ENCODE data around the gene CLIP4. TPM values are rescaled to one million over a fixed set of nuclear protein-coding genes. Genes with fewer than 3 reads are reported as not detected.
A peak's percentile ranks its signal among the peaks of the same experiment; 100 is the strongest.

The CLIP4 gene
- total RNA-seq, 4 donors from 2014 or later = 45.4 to 84.0 (median 61.3) TPM

- no peak for DNase-seq (ENCODE audit: low spot score)
- TF ChIP-seq CTCF (IDR thresholded peaks at IDR 0.05) = no peak
- ATAC-seq (ENCODE audit: low FRiP score) = no peak
Observed at GRCh38 chr2:29110916-29111535, 4.2 kb upstream of the CLIP4 start.

- ATAC-seq (ENCODE audit: low FRiP score) (no peak), DNase-seq (ENCODE audit: low spot score) (no peak)
- no peak for TF ChIP-seq CTCF (IDR thresholded peaks at IDR 0.05)
Observed at GRCh38 chr2:29112379-29112778, 2.8 kb upstream of the CLIP4 start.

DNA sequence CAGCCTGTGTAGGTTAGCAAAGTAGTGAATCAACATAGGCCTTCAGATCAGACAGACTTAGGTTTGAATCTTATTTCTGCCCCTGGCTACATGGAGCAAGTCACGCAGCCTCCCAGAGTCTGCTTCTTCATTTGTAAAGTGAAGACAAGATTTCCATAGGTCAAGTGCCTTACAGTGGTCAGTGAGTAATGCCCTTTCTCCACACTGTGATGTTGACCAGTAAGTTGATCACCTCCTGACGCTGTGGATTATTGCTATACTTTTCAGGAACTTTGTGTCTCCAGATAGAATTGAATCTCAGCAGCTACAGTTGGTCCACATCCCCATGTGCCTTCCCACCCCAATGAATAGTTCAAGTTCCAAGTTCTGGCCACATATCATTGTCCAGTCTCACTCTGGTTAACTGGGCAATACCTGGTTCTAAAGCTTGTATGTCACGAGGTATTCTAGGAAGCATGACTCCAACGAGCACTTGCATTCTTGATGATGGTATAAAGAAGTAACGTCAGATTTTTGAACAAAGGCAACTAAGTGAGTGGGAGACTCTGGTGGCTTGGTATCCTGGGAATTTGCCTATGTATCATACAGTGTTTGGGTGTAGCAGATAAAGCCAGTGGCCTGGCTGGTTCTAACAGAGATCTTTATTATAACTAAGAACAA, 2.1 kb upstream of the CLIP4 start:
- DNase-seq (ENCODE audit: low spot score) = no peak
- ATAC-seq (ENCODE audit: low FRiP score) = no peak
- TF ChIP-seq CTCF (IDR thresholded peaks at IDR 0.05) = no peak

DNA sequence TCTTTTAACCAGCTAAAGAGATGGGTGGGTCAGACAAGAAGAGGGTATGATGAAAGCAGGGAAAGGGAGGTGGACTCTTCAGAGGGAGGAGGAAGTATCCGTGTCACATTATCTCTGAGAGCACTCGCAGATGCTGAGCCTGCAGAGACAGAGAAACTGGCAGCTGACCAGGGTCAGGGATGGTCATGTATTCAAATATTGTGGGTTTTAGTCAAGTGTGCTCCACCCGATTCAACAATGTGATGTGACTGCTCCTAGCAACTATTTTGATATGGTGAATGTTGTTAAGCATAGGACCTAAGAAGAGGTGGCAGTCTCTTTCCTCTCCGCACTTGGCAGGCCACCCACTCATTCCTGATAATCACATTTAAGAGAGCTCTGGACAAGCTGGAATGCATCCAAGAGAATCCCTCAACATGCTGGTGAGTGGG, 1.3 kb upstream of the CLIP4 start:
- no peak for ATAC-seq (ENCODE audit: low FRiP score)
- no peak for DNase-seq (ENCODE audit: low spot score)
- TF ChIP-seq CTCF (IDR thresholded peaks at IDR 0.05) = no peak

- no peak for DNase-seq (ENCODE audit: low spot score)
- peak; percentile 4 for ATAC-seq (ENCODE audit: low FRiP score)
- no peak for TF ChIP-seq CTCF (IDR thresholded peaks at IDR 0.05)
Observed at GRCh38 chr2:29114586-29114945, 649 bp upstream of the CLIP4 start.

- DNase-seq (ENCODE audit: low spot score) = peak; percentile 93
- peak; percentile 30 for ATAC-seq (ENCODE audit: low FRiP score)
- TF ChIP-seq CTCF (IDR thresholded peaks at IDR 0.05) = no peak
Observed at GRCh38 chr2:29115797-29116781, 874 bp downstream of the CLIP4 start.
